B cell (primary cell): ENCODE results near the gene PIM1. TPM values are rescaled to one million over a fixed set of nuclear protein-coding genes. Genes with fewer than 3 reads are reported as not detected.

ENCODE experiments used
- ATAC-seq: fragments of 200-7000 bp; cut with Tn5 transposase; one replicate; pipeline ENCODE4 v1.10.0; 2021; ENCODE audit warnings: low read depth, mild to moderate bottlenecking, moderate number of reproducible peaks, moderate library complexity
- CTCF ChIA-PET: fragments of 350-600 bp; sonication (Branson Sonifier 250); formaldehyde crosslinking; loops from one replicate; lab custom pipeline; 2021; ENCODE audit warnings: antibody characterized with exemption, inconsistent platforms; lab: Charles Lee
- POLR2A ChIA-PET: fragments of 350-600 bp; sonication (Branson Sonifier 250); formaldehyde crosslinking; loops from one replicate; lab custom pipeline; 2021; ENCODE audit warnings: antibody characterized with exemption; lab: Charles Lee
- DNase-seq: peaks from one replicate; pipeline ENCODE4 v3.0.0; 2013
- H2AFZ ChIP-seq: 2 replicates; pipeline ENCODE4 v1.6.1; 2012; ENCODE audit warnings: mild to moderate bottlenecking, low read depth, low read length; ENCODE audit not compliant: insufficient read depth, poor library complexity, severe bottlenecking
- H3K27ac ChIP-seq, 2 donors: 1 replicate in 1 of 2; 2 replicates in 1 of 2; pipeline ENCODE4 v1.5.1; 2012 to 2013; ENCODE audit warnings: low read length in 2 of 2, mild to moderate bottlenecking in 2 of 2, moderate library complexity in 1 of 2
- H3K27me3 ChIP-seq, 4 experiments: fragments of 200-600 bp in 1 of 4; sonication (generic) in 1 of 4; replicated peaks in 1 of 4; 1 replicate in 2 of 4; 2 replicates in 2 of 4; pipeline versions ENCODE4 v1.6.1 to v1.7.0; 2013 to 2016; ENCODE audit warnings: low read length in 3 of 4, mild to moderate bottlenecking in 2 of 4, mixed read lengths in 1 of 4, moderate library complexity in 1 of 4; ENCODE audit not compliant: insufficient read depth in 4 of 4, control insufficient read depth in 3 of 4; ENCODE audit errors: control extremely low read depth in 1 of 4
- H3K36me3 ChIP-seq, 2 experiments: replicated peaks in 1 of 2; 1 replicate in 1 of 2; 2 replicates in 1 of 2; pipeline versions ENCODE4 v1.6.1 to v1.7.1; 2013; ENCODE audit warnings: low read length in 1 of 2; ENCODE audit not compliant: insufficient read depth in 2 of 2, control insufficient read depth in 1 of 2; ENCODE audit errors: control extremely low read depth in 1 of 2, extremely low read depth in 1 of 2
- H3K4me1 ChIP-seq, 2 donors: fragments of 200-600 bp in 1 of 2; sonication (generic) in 1 of 2; 1 replicate in 1 of 2; 2 replicates in 1 of 2; pipeline versions ENCODE4 v1.5.1 to v1.6.1; 2013 to 2017; ENCODE audit warnings: low read length in 2 of 2; ENCODE audit not compliant: control insufficient read depth in 2 of 2, insufficient read depth in 2 of 2
- H3K4me2 ChIP-seq: replicated peaks from 2 replicates; pipeline ENCODE3; 2012; ENCODE audit warnings: mild to moderate bottlenecking, low read depth, low read length; ENCODE audit not compliant: poor library complexity, severe bottlenecking
- H3K4me3 ChIP-seq, 5 experiments: fragments of 200-600 bp in 1 of 5; sonication (generic) in 1 of 5; 1 replicate in 3 of 5; 2 replicates in 2 of 5; pipeline versions ENCODE4 v1.5.1 to v1.7.0; 2011 to 2016; ENCODE audit warnings: low read length in 4 of 5, mild to moderate bottlenecking in 4 of 5, low read depth in 2 of 5, control low read depth in 1 of 5, moderate library complexity in 1 of 5; ENCODE audit not compliant: insufficient read depth in 1 of 5; ENCODE audit errors: control extremely low read depth in 1 of 5, extremely low read depth in 1 of 5
- H3K79me2 ChIP-seq: fragments of 200-600 bp; sonication (generic); one replicate; pipeline ENCODE4 v1.6.0; 2016; ENCODE audit warnings: low read length; ENCODE audit not compliant: control insufficient read depth, insufficient read depth
- H3K9ac ChIP-seq: fragments of 200-600 bp; sonication (generic); 2 replicates; pipeline ENCODE4 v1.6.1; 2017; ENCODE audit warnings: mild to moderate bottlenecking, low read length, moderate library complexity
- H3K9me3 ChIP-seq, 3 donors: one replicate each; pipeline versions ENCODE4 v1.6.1 to v1.7.1; 2013; ENCODE audit warnings: low read length in 2 of 3; ENCODE audit not compliant: control insufficient read depth in 2 of 3, insufficient read depth in 1 of 3; ENCODE audit errors: control extremely low read depth in 1 of 3
- H4K20me1 ChIP-seq: 2 replicates; pipeline ENCODE4 v1.6.0; 2012; ENCODE audit warnings: mild to moderate bottlenecking, low read length; ENCODE audit not compliant: insufficient read depth, control insufficient read depth, poor library complexity, severe bottlenecking
- H3K27ac Mint-ChIP-seq: one replicate; pipeline ENCODE4 v1.8.0; 2021; ENCODE audit warnings: mixed read lengths
- H3K27me3 Mint-ChIP-seq: one replicate; pipeline ENCODE4 v1.8.0; 2021; ENCODE audit warnings: mixed read lengths
- H3K4me1 Mint-ChIP-seq: one replicate; pipeline ENCODE4 v1.8.0; 2021; ENCODE audit warnings: mixed read lengths
- H3K4me3 Mint-ChIP-seq: one replicate; pipeline ENCODE4 v1.8.0; 2021; ENCODE audit warnings: mixed read lengths
- H3K9me3 Mint-ChIP-seq: one replicate; pipeline ENCODE4 v1.8.0; 2022; ENCODE audit warnings: mixed read lengths; ENCODE audit not compliant: insufficient read depth
- CTCF ChIP-seq: fragments of 200-600 bp; IDR thresholded peaks from one replicate; pipeline ENCODE4 v1.8.0; 2022; ENCODE audit warnings: antibody characterized with exemption, mild to moderate bottlenecking
- EZH2 ChIP-seq: IDR thresholded peaks from 2 replicates; pipeline ENCODE4 v1.6.1; 2012; ENCODE audit warnings: borderline replicate concordance, low read depth, mild to moderate bottlenecking, moderate library complexity, low read length; ENCODE audit not compliant: insufficient read depth, poor library complexity, severe bottlenecking
- WGBS: methylation state at CpG from one replicate; pipeline ENCODE4 v1.1.5; 2013; ENCODE audit warnings: missing lambda C conversion rate; ENCODE audit not compliant: insufficient coverage; 5-methylcytosine and 5-hydroxymethylcytosine counted together
- intact Hi-C: fragments of 100-400 bp; cut with micrococcal nuclease; formaldehyde crosslinking; loops from one replicate; pipeline ENCODE4 v1.10.0; 2022
- polyA plus RNA-seq: library from polyadenylated mRNA; depleted of rRNA; stranded (reverse); fragments of >200 nt; gene quantifications from 2 replicates; pipeline ENCODE4 v1.2.3, GENCODE V29; 2012
- total RNA-seq, 2 donors: library from RNA; stranded (reverse); fragments of 120-200 nt in 1 of 2; gene quantifications; 1 replicate in 1 of 2; 2 replicates in 1 of 2; pipeline versions ENCODE4 v1.2.3 to v1.2.4, GENCODE V29; 2013 to 2022

The PIM1 gene
- total and polyA plus RNA-seq, 2 donors (not counting 1 experiment from before 2014, with no cell fraction given): 13.6 to 102 TPM

DNA sequence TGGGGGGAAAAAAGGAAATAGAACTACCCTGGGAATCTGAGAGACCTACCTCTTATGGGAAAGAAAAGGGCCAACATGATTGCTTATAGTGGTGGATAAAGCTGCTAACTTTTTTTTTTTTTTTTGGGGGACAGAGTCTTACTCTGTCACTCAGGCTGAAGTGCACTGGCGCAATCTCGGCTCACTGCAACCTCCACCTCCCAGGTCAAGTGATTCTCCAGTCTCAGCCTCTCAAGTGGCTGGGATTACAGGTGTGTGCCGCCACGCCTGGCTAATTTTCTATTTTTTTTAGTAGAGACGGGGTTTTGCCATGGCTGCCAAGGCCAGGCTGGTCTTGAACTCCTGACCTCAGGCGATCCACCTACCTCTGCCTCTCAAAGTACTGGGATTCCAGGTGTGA is 48.1 kb downstream of the PIM1 start:
- Histone ChIP-seq H3K4me1 (peaks cover 3 to 12% of the 10 kb centered on the region in 2 donors), H3K4me3 (no peak overlapping the region), H3K9ac (no peak overlapping the region), H3K36me3 (no peaks in the 10 kb centered on the region), H3K27ac (no peak overlapping the region), H3K79me2 (no peaks in the 10 kb centered on the region), H4K20me1 (no peaks in the 10 kb centered on the region), H3K9me3 (no peaks in the 10 kb centered on the region), H3K27me3 (no peaks in the 10 kb centered on the region), H2AFZ (no peak overlapping the region), H3K4me2 (no peak overlapping the region)
- ChIA-PET CTCF (interaction anchor here (0.9 kb wide), 1 partner anchor 167 kb away, joined by 3 read pairs; no protein-coding TSS in a partner anchor), POLR2A (interaction anchor here (0.6 kb wide), 1 partner anchor 19 kb away, joined by 4 read pairs; no protein-coding TSS in a partner anchor)
- ATAC-seq (no peak), DNase-seq (no peak)
- WGBS: 94% methylated on average over 3 of the region's 6 CpGs
- intact Hi-C loops: loop anchor here (10.0 kb wide), 1 partner anchor 603 kb away; no protein-coding TSS in a partner anchor
- Mint-ChIP-seq H3K27me3 (no peaks in the 10 kb centered on the region), H3K9me3 (no peaks in the 10 kb centered on the region), H3K4me3 (no peak overlapping the region), H3K4me1 (peaks cover 11% of the 10 kb centered on the region), H3K27ac (no peak overlapping the region)
- TF ChIP-seq CTCF (no peak), EZH2 (no peak)

DNA sequence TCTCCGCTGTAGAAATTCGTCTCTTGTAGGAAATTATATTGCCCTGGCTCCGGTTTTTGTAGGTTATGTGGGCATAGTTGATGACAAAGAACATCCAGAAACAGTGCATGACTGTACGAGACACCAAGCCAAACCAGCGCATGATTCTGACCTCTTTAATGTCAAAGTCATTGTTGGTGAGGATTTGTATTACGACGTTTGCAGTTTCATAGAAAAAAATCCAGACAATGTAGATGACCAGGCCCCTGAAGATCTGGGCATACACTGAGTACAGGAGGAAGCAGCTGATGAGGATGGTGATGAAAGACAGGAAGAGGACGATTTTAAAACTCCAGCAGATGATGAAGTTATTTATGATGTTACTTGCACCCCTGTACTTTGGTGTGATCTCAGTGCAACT is 48.6 kb downstream of the PIM1 start:
- no peaks in the 10 kb centered on the region for H3K9me3 Mint-ChIP-seq
- no peak overlapping the region for H2AFZ ChIP-seq
- H3K4me3 ChIP-seq: no peak overlapping the region
- H3K27ac ChIP-seq: no peak overlapping the region
- TF ChIP-seq CTCF: no peak
- no peak for TF ChIP-seq EZH2
- peaks cover 5 to 12% of the 10 kb centered on the region in 2 donors for H3K4me1 ChIP-seq
- H4K20me1 ChIP-seq: no peaks in the 10 kb centered on the region
- DNase-seq: no peak
- H3K4me2 ChIP-seq: no peak overlapping the region
- no peaks in the 10 kb centered on the region for H3K9me3 ChIP-seq
- H3K27me3 ChIP-seq: no peaks in the 10 kb centered on the region
- no peaks in the 10 kb centered on the region for H3K27me3 Mint-ChIP-seq
- no peak overlapping the region for H3K9ac ChIP-seq
- peaks cover 11% of the 10 kb centered on the region for H3K4me1 Mint-ChIP-seq
- POLR2A ChIA-PET: no interaction called here
- no peaks in the 10 kb centered on the region for H3K36me3 ChIP-seq
- intact Hi-C loops: loop anchor here (10.0 kb wide), 1 partner anchor 604 kb away; no protein-coding TSS in a partner anchor
- no peaks in the 10 kb centered on the region for H3K79me2 ChIP-seq
- CTCF ChIA-PET: no interaction called here
- 97% methylated on average over 7 of the region's 8 CpGs for WGBS
- no peak overlapping the region for H3K4me3 Mint-ChIP-seq
- ATAC-seq: no peak
- H3K27ac Mint-ChIP-seq: no peak overlapping the region
